Measurements from ENCODE around the gene FBXL14.

GRCh38 chr12:1607940-1608712 is 13.7 kb upstream of the FBXL14 start:
- TF ChIP-seq CTCF (tag by site-specific recombination; IDR thresholded peaks at IDR 0.05) (no peak), ZBTB11 (tag by site-specific recombination; conservative IDR thresholded peaks at IDR 0.05; ENCODE audit: low read depth) (no peak), ZNF704 (tag by site-specific recombination; IDR thresholded peaks at IDR 0.05) (no peak), ZNF664 (tag by site-specific recombination; IDR thresholded peaks at IDR 0.05) (no peak), TCF7L2 (IDR thresholded peaks at IDR 0.05; ENCODE audit: borderline replicate concordance, low read depth, low read length) (no peak), PRDM10 (tag by site-specific recombination; IDR thresholded peaks at IDR 0.05) (no peak), TSHZ1 (tag by site-specific recombination; IDR thresholded peaks at IDR 0.05; ENCODE audit: borderline replicate concordance) (no peak), ZNF18 (tag by site-specific recombination; IDR thresholded peaks at IDR 0.05) (no peak), ZSCAN23 (tag by site-specific recombination; IDR thresholded peaks at IDR 0.05) (no peak), REST (tag by site-specific recombination; IDR thresholded peaks at IDR 0.05) (no peak), YY1 (tag by site-specific recombination; IDR thresholded peaks at IDR 0.05) (no peak), ZSCAN5A (tag by site-specific recombination; IDR thresholded peaks at IDR 0.05) (no peak), ZBTB20 (tag by site-specific recombination; IDR thresholded peaks at IDR 0.05) (peak; percentile 11; the same call in 1 of the 2 replicates)
